DMS114 treated with DMSO at 0.1 percent for 48 hours (cell line): ENCODE results near the gene RRP36.

ENCODE experiments used
- DNase-seq: peaks from one replicate; lab custom pipeline; 2025; ENCODE audit not compliant: unreplicated experiment; lab: John Stamatoyannopoulos, UW

RRP36 gene

GRCh38 chr6:43006251-43006650 is 15.2 kb upstream of the RRP36 start:
- DNase-seq: no peak

GRCh38 chr6:43007126-43007525 is 14.3 kb upstream of the RRP36 start:
- DNase-seq: no peak

- DNase-seq: peak; percentile 56
Measured at GRCh38 chr6:43009124-43009523, 12.3 kb upstream of the RRP36 start.

- DNase-seq: no peak
Measured at GRCh38 chr6:43011207-43011606, 10.2 kb upstream of the RRP36 start.

GRCh38 chr6:43012364-43012763 is 9.1 kb upstream of the RRP36 start:
- no peak for DNase-seq

GRCh38 chr6:43013097-43013842 is 8.2 kb upstream of the RRP36 start:
- DNase-seq: no peak

- DNase-seq: peak; percentile 100
Measured at GRCh38 chr6:43013843-43014433, 7.5 kb upstream of the RRP36 start, which contains the start of the genes KLHDC3 and MEA1. Gene KLHDC3, plus strand, starts transcription at chr6:43014249. Its CDS starts 2,944 bp downstream, at chr6:43017193. Gene MEA1, minus strand, starts transcription at chr6:43013946. Its CDS starts 133 bp downstream, at chr6:43013813.

GRCh38 chr6:43014434-43014909 is 7.0 kb upstream of the RRP36 start:
- no peak for DNase-seq

- DNase-seq: no peak
Measured at GRCh38 chr6:43016176-43016942, 5.1 kb upstream of the RRP36 start.

- DNase-seq: no peak
Measured at GRCh38 chr6:43016943-43017334, 4.5 kb upstream of the RRP36 start.

- DNase-seq: no peak
Measured at GRCh38 chr6:43019152-43019551, 2.3 kb upstream of the RRP36 start.

GRCh38 chr6:43020052-43020705 is 1.2 kb upstream of the RRP36 start:
- DNase-seq: no peak

GRCh38 chr6:43020847-43021246 is 576 bp upstream of the RRP36 start:
- peak; percentile 49 for DNase-seq

- no peak for DNase-seq
Measured at GRCh38 chr6:43024436-43024835, 3.0 kb downstream of the RRP36 start.

GRCh38 chr6:43026365-43026764 is 4.9 kb downstream of the RRP36 start:
- DNase-seq: no peak

GRCh38 chr6:43029120-43029519 is 7.7 kb downstream of the RRP36 start:
- no peak for DNase-seq

- no peak for DNase-seq
Measured at GRCh38 chr6:43032326-43032725, 10.9 kb downstream of the RRP36 start.

- DNase-seq: no peak
Measured at GRCh38 chr6:43033496-43034189, 12.2 kb downstream of the RRP36 start.

GRCh38 chr6:43034190-43034525 is 12.7 kb downstream of the RRP36 start:
- DNase-seq: no peak

- no peak for DNase-seq
Measured at GRCh38 chr6:43035495-43036194, 14.2 kb downstream of the RRP36 start.
